ENCODE results near the gene SETDB1.
"Not testable (repeated sequence)": the region's sequence is repeated elsewhere in the genome, so short reads cannot be mapped to it uniquely, and the experiment has no call there.

The SETDB1 gene

DNA sequence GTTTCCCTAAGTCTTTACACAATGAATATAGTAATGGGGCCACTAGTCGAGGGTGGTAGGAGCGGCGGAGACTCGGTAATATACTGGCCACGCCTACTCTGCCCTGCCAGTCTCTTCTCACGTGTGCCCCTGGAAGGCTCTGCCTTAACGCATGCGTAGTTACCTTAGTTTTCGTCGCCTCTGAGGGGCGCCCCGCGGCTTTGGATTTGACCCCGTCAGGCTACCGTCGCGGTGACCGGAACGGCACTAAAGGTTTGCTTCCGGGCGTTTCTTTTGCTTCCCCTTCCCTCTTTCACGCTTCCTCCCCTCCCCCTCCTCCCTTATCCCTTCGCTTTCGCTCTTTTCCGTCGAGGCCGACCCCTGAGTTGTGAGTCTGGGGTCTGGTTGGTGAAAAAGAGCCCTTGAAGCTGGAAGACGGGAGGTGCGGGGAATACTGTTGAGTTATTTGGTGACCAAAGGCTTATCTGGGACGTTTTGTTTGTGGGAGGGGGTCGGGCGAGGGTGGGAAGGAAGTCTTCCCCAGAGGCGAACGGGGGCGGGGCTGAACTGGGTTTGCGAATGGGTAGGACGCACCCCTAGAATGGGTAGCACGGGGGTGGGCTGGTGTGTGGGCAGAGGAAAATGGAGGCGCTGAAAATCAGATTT, at the start of gene SETDB1:
SETDB1 (plus strand) TSS at position 267 of the 645 bp plus-strand sequence. CDS start 1,352 bp downstream, outside the sequence.
- peak; percentile 97 to 98 for DNase-seq

DNA sequence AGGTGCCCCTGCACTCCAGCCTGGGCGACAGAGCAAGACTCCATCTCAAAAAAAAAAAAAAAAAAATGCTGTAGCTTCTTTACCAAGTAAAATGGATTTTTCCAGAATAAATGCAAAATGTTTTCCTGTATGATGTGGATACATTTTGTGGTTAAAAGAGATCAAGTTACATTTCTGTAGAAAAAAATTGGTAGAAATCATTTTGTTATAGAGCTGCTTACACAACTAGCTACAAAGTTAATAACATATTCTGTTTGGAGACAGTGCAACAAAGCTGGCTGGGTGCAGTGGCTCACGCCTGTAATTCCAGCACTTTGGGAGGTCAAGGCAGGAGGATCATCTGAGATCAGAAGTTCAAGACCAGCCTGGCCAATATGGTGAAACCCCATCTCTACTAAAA, 47.2 kb upstream of the SETDB1 start:
- not testable (repeated sequence) for DNase-seq

DNA sequence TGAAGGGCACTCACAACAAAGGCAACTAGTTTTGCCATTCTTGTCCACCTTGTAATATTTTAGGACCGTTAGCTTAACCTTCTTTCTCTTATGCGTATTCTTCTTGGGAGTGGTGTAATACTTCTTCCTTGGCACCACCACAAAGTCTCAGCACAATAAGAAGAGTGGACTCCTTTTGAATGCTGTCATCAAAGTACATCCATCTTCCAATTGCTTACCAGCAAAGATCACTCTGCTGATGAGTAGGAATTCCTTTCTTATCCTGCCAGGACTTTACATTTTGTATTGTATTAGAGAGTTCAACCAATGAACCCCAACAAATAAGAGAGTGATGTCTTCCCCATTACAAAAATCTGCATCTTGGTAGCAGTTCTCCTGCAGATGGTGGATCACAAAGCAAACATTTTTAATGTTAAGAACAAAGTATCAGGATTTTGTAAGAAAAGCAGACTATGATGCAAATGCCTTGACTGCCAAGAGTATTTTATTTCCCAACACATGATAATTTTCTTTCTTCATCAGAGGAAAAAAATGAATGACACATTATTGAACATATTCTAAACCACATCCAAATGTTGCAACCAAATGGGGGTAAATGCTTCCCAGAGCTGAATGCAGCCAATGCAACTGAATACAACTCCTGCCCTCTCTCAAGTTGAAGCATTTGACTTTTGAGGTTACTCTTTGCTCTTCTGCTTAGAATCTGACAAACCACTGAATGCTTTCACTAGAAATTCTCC, 44.7 kb upstream of the SETDB1 start:
- DNase-seq = no peak

DNA sequence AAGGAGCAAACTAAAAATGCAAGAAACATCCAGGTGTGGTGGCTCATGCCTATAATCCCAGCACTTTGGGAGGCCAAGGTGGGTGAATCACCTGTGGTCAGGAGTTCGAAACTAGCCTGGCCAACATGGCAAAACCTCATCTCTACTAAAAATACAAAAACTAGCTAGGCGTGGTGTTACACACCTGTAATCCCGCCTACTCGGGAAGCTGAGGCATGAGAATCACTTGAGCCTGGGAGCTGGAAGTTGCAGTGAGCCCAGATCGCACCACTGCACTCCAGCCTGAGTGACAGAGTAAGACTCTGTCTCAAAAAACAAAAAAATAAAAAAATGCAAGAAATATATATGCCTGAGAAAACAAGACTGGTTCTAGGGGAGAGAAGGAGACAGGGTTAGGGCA, 43.0 kb upstream of the SETDB1 start:
- not testable (repeated sequence) for DNase-seq

- no peak for DNase-seq
Observed at GRCh38 chr1:150887018-150887417, 39.1 kb upstream of the SETDB1 start, which contains the start of gene CTXND2. CTXND2 (plus strand) TSS chr1:150887136; CDS start chr1:150912315, 25,179 bp downstream.

DNA sequence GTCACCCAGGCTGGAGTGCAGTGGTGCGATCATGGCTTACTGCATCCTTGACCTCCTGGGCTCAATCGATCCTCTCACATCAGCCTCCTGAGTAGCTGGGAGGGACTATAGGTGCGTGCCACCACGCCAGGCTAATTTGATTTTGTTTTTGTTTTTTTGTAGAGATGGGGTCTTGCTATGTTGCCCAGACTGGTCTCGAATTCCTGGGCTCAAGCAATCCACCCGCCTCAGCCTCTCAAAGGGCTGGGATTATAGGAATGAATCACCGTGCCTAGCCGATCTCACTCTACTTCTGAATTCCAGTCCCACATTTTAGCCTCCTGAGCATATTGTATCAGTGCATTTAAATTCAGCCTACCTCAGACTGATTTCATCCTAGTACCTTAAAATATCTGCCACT, 37.4 kb upstream of the SETDB1 start:
- no peak for DNase-seq

- peak in 1 of 2 donors; percentile 27 for DNase-seq
Observed at GRCh38 chr1:150890033-150890416, 36.1 kb upstream of the SETDB1 start.

DNA sequence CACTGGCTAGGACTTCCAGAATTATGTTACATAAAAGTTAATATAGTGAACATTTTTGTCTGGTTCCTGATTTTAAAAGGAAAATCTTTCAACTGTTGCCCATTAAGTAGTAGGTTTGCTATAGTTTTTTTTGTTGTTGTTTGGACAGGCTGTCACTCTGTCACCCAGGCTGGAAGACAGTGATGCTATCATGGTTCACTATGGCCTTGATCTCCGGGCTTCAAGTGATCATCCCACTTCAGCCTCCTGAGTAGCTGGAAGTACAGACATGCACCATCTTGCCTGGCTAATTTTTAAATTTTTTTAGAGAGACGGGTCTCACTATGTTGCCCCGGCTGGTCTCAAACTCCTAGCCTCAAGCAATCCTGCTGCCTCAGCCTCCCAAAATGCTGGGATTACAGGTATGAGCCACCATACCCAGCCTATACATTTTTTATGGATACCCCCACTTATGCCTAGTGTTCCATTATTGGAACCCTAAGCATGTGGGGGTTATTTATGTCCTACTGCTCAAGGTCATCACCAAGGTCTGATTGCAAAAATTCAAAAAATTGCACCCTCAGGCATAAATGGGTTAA, 32.7 kb upstream of the SETDB1 start:
- DNase-seq = no peak

DNA sequence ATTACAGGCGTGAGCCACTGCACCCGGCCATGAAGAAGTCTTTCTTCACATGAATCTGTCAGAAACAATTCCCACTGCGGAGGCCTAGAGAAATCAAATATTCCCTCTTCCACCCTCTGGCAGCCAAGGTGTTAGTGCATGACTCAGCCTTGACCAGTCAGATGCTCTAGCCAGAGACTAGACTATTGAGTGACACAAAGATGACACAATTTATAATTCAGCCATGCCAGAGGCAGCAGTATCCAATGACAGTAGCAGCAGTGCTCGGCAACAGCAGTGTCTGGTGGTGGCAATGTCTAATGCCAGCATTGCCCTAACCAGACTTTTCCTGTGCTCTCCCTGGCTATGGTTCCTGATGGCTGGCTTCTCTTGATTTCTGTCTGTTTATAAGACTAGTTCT, 30.5 kb upstream of the SETDB1 start:
- DNase-seq = no peak

DNA sequence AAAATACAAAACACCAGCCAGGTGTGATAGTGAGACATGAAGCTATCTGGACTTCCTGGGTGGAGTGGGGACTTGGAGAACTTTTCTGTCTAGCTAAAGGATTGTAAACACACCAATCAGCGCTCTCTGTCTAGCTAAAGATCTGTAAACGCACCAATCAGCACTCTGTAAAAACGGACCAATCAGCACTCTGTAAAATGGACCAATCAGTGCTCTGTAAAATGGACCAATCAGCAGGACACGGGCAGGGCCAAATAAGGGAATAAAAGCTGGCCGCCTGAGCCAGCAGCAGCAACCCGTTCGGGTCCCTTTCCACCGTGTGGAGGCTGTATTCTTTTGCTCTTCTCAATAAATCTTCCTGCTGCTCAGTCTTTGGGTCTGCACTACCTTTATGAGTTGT, 26.4 kb upstream of the SETDB1 start:
- not testable (repeated sequence) for DNase-seq

DNA sequence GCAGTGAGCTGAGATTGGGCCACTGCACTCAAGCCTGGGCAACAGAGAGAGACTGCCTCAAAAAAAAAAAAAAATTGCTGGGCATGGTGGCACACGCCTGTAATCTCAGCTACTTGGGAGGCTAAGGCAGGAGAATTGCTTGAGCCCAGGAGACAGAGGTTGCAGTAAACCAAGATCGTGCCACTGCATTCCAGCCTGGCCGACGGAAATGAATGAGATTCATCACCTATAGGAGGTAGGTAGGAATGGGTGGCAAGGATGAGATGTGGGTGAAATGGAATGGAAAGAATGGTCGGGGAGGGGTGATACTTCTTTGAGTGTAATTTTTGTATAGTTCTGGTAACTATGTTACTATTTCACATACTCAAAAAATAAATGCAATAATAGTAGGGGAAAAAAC, 23.8 kb upstream of the SETDB1 start:
- no peak for DNase-seq

GRCh38 chr1:150902751-150903150, 23.4 kb upstream of the SETDB1 start:
- no peak for DNase-seq

DNA sequence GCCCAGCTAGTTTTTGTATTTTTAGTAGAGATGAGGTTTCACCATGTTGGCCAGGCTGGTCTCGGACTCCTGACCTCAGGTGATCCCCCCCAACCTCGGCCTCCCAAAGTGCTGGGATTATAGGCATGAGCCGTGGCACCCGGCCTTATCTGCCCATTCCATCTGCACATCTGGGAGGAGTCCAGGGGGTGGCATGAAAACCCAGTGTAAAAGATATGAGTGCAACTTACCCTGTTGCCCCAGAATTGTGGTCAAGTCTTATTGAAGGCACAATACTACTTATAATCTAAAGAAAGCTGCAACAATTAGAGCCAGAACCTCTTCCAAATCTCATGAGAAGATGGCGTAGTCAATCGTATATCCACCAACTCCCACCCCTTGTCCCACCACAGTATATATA, 20.9 kb upstream of the SETDB1 start:
- no peak for DNase-seq

DNA sequence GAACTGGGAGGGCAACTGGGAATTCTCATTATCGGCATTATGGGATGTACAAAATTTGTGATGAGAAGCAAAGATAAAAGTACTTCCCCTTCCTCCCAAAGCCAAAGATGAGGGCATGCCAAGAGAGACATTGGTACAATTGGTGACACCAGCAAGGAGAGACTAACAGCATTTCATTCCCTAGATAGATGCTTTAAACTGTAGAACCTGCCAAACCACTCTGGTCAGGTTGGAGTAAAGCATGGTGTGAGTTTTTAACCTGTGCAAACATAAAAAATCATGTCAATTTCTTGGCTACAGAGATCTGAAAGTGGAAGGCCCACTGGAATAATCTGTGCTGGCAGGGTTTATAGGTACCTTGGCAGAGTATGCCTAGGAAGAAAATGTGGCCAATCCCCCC, 19.8 kb upstream of the SETDB1 start:
- DNase-seq = no peak

- no peak for DNase-seq
Observed at GRCh38 chr1:150906813-150907212, 19.4 kb upstream of the SETDB1 start.

DNA sequence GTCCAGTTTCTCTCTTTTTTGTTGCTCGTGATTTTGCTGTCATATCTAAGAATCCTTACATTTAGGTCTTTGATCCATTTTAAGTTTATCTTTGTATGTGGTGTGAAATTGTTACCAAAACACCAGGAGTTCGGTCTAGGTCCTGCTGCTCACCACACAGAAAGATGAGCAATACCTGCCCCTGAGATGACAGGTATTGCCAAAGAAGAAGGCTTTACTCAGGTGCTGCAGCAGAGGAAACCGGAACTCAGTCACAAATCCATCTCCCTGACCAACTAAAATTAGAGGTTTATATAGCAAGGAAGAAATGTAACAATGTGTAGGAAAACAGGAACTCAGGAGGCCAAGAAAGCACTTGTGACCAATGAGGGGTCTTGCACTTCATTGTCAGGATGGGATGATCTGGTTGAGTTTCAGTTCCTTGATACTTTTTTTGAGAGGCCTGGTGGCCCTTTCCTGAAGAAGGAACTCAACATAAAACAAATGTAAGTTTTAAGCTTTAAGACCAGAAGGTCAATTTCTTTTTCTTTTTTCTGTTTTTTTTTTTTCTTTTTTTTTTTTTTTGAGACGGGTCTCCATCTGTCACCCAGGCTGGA, 16.5 kb upstream of the SETDB1 start:
- DNase-seq = no peak

- no peak for DNase-seq
Observed at GRCh38 chr1:150912623-150913022, 13.5 kb upstream of the SETDB1 start.

GRCh38 chr1:150917387-150917786, 8.8 kb upstream of the SETDB1 start:
- no peak for DNase-seq

- DNase-seq = peak; percentile 79 to 82
Observed at GRCh38 chr1:150922519-150922975, 3.6 kb upstream of the SETDB1 start.

DNA sequence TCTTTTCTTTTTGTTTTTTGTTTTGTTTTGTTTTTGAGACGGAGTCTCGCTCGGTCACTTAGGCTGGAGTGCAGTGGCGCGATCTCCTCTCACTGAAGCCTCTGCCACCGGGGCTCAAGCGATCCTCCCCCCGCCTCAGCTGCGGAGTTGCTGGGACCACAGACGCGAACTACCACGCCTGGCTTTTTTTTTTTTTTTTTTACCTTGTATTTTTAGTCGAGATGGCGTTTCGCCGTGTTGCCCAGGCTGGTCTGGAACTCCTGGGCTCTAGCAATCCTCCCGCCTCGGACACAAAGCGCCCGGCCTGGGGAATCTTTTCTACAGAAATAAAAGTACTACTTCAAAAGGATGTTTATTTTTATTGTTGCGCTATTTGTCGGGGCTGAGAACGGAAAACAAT, 1.1 kb upstream of the SETDB1 start:
- DNase-seq = peak in 1 of 2 donors; percentile 14

GRCh38 chr1:150927624-150928023, 1.5 kb downstream of the SETDB1 start:
- no peak for DNase-seq

- DNase-seq = no peak
Observed at GRCh38 chr1:150928286-150928685, 2.1 kb downstream of the SETDB1 start.

DNA sequence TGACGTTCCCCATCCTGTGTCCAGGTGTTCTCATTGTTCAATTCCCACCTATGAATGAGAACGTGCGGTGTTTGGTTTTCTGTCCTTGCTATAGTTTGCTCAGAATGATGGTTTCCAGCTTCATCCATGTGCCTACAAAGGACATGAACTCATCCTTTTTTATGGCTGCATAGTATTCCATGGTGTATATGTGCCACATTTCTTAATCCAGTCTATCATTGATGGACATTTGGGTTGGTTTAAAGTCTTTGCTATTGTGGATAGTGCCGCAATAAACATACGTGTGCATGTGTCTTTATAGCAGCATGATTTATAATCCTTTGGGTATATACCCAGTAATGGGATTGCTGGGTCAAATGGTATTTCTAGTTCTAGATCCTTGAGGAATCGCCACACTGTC, 2.6 kb downstream of the SETDB1 start:
- DNase-seq = not testable (repeated sequence)

GRCh38 chr1:150931773-150932172, 5.6 kb downstream of the SETDB1 start:
- peak in 1 of 2 donors; percentile 29 for DNase-seq

All from CD4-positive, alpha-beta T cell treated with Interleukin-4 for 1 hour (primary cell).